MV-4-11 (cell line): ENCODE data around the gene GPALPP1.
"Not testable (repeated sequence)": the region's sequence is repeated elsewhere in the genome, so short reads cannot be mapped to it uniquely, and the experiment has no call there.

ENCODE experiments used
- DNase-seq: peaks from one replicate; lab custom pipeline; 2025; lab: John Stamatoyannopoulos, UW

GPALPP1 gene, protein sequence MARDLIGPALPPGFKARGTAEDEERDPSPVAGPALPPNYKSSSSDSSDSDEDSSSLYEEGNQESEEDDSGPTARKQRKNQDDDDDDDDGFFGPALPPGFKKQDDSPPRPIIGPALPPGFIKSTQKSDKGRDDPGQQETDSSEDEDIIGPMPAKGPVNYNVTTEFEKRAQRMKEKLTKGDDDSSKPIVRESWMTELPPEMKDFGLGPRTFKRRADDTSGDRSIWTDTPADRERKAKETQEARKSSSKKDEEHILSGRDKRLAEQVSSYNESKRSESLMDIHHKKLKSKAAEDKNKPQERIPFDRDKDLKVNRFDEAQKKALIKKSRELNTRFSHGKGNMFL

DNA sequence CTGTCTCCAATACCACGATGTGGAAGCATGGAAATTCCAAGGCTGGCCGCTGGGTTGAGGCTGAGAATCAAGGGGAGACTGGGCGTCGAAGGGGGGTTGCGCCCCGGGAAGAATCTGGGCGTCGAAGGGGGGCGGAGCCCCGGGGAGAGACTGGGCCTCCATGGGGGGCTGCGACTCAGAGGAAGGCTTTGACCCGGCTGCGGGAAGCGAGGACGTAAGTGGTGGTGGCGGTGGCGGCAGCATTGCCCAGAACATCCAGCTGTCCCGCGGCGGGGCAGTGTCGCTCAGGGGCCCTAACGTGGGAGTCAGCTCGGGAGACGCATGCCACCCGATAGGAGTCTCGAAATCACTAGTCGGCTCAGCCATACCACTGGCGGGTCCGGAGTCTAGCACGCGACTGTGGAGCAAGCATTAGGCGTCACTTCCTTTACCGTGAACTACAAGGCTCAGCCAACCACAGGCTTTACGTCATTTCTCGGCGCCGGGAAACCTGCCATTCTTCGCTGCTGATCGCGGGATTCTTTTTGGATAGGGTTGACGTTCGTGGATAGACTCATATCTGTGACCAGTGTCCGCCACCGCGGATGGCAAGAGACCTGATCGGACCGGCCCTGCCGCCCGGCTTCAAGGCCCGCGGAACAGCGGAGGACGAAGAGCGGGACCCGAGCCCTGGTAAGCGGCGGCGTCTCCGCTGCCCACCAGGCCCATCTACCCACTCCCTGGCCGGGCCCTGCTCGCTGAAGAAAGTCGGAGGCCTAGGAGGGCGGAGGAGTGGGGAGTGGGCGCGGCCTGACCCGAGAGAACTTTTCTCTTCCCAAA is at the start of gene GPALPP1, which contains the start of gene NUFIP1:
GPALPP1 (plus strand) TSS at position 468 of the 819 bp plus-strand sequence; CDS start at position 585, 117 bp downstream.
NUFIP1 (minus strand) TSS at position 401 of the 819 bp plus-strand sequence; CDS start at position 366, 35 bp downstream.
- peak; percentile 86 for DNase-seq

DNA sequence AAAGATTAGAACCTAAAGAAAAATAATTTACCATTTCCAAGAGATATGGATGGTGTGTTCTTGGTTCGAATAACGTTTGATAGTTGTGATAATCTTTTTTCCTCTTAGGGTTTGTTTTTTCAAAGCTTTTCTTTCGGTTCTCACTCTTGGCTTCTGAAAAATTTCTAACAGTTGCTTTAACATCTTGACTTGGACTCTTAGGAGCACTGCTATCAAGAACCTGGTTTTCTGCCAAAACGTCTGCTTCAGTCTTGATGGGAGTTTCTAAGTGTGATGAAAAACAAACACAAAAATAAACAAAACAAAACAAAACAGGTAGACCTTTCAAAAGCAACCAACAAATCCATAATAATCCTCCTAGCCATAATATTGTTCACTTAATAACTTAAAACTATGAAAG is 45.9 kb upstream of the GPALPP1 start:
- DNase-seq: not testable (repeated sequence)

DNA sequence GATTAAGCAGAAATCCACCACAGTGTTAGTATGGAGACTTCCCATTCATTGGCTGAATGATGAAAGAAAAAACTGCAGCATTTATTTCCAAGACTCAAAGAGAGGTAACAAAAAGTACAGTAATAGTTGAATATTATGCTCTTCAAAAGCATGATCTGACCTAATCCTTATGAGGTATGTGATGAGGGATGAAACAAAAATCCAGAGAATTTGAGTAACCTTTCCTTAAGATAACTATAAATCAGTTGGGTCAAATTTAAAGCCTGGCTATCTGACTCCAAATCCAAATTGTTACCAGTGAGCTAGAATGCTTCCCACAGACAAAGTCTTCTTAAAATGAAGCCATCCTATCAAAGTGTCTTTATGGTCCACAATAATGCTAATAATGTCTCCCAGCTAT is 38.2 kb upstream of the GPALPP1 start:
- no peak for DNase-seq

DNA sequence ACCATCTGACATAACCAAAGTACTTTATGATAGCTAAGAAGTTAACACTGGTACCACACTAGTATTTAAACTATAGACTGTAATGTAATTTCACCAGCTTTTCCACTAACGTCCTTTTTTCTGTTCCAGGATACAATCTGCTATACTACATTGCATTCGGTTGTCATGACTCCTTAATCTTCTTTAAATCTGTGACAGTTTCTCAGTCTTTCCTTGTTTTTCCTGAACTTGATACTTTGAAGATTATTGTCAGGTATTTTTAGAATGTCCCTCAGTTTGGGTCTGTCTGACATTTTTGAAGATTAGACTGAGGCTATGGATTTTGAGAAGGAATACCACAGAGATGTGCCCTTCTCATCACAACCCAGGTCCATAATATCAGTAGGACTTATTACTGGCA is 36.7 kb upstream of the GPALPP1 start:
- DNase-seq: no peak

DNA sequence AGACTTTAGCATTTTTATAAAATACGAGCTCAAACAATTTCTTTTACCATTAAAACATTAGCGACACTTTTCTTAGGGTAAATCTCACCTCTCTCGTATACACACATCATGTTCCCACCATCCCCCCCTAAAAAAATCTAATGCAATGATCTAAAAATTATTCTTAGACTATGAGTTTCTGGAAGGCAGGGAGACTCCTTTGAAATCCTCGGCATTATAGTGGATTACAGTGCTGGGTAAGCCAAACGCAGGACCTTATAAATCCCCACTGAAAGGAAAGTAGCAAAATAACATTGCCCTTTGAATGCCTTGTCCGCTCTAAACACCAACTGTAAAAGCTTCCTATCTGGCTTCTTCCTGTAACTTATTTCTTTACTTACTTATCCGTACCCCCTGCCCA is 35.1 kb upstream of the GPALPP1 start:
- DNase-seq: no peak

DNA sequence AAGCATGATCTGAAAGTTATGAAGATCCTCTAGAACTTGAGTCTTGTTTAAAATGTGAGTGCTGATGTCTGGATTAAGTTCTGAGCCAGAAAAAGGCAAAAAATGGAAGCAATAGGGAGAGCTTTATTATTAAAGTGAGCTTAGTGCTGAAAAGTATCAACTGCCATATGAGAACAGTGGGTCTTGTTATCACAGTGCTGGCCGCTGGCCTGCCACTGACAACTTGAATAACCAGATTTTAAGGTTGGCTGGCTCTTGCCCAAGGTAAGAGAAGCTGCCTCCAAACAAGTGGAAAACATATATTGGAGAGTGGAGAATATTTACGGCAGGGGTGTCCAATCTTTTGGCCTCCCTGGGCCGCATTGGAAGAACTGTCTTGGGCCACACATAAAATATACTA is 33.9 kb upstream of the GPALPP1 start:
- no peak for DNase-seq

- no peak for DNase-seq
These were observed 27.3 kb upstream of the GPALPP1 start for GRCh38 chr13:44961997-44962396.

DNA sequence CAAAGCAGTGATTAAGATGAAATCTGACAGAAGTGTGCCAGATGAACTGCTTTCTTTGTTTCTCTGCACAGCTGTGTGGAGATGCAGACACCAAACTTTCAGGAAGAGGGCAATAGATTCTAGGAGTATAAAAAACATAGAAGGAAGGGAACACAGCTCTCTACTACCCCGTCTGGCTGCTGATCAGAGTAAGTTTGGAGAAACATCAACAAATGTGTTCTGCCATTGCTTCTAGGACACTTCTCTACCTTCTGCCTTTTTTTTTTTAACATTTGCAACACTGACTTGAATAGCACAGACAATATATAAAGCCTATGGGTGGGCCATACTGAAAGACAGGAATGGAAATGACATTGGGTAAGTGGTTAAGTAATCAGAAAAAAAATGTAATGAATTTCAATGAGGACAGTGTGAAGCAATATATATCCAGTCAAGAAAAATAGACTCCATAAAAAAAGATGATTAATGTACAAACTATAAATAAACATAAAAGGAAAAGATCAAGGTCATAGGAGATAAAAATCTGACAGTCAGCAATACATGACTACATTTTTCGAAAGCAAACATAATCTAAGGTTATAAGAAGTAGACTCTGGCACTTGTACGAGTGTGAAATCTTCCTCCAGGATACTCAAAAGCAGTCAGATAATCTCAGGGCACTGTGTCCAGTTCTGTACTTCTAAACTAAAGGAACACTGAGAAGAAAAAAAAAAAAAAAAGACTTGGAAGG is 21.5 kb upstream of the GPALPP1 start:
- no peak for DNase-seq

- DNase-seq: no peak
These were observed 20.9 kb upstream of the GPALPP1 start for GRCh38 chr13:44968434-44968815.

- peak; percentile 12 for DNase-seq
These were observed 19.5 kb upstream of the GPALPP1 start for GRCh38 chr13:44969551-44970484.

DNA sequence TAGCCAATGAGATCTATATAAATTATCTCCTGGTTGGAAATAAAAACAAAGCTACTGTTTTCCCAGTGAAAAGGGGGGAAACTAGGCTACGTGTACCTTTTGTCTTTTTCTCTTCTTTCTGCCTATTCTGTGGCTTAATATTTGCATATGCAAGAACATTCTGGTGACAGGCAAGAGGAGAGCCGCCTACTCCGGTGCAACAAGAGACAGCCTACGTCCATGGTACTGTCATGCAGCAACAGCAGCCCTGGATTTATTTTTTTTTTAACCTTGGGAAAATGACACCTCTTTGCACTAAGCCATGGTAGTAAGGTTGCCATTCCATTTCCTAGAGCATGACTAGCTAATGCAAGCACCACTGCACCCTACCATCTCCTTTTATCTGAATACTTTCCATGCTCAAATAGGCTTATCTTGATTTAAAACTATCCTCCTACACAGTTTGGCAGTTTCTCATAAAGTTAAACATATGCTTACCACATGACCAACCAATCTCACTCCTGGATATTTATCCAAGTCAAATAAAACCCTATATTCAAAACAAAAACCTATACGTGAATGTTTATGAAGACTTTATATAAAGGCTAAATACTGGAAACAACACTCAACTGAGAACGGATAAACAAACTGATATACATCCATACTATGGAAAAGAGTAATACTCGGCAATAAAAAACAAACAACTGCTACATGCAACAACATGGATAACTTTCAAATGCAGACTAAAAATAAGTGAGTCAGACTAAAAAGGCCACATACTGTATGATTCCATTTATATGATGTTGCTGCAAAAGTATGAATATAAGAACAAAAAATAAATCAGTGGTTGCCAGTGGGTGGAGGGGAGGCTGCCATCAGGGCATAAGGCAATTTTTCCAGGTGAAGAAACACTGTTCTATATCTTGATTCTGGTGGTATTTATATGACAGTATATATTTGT is 17.4 kb upstream of the GPALPP1 start:
- no peak for DNase-seq

GRCh38 chr13:44972956-44973581 is 16.3 kb upstream of the GPALPP1 start:
- peak; percentile 5 for DNase-seq

- DNase-seq: peak; percentile 72
These were observed 15.1 kb upstream of the GPALPP1 start for GRCh38 chr13:44974056-44974793.

GRCh38 chr13:44976196-44976595 is 13.1 kb upstream of the GPALPP1 start:
- no peak for DNase-seq

DNA sequence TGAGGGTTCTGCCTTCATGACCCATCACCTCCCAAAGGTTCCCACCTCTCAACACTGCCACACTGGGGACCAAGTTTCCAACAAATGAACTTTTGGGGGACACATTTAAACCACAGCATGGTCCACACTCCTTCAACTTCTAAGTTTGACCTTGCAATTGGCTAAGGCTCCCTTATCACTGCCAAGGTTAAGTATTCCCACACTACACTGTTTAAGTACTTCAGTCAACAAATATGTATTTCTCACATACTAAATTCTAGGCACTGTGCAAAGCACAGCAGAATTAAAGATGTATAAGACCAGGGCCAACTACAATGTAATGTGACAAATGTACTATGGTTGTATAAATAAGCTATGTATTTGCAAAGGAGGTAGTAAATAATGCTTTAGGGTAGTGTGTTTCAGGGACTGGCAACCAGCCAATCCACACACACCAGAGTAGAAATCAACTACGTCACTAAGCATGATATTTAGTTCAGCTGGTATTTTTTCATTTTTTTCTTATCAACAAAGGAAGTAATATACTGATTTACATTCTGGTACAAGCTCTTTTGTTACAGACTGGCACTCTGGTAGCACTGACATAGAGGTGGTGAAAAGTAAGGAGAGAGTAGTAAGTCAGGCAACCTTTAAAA is 12.3 kb upstream of the GPALPP1 start:
- no peak for DNase-seq

GRCh38 chr13:44978328-44978727 is 11.0 kb upstream of the GPALPP1 start:
- no peak for DNase-seq

- no peak for DNase-seq
These were observed 603 bp downstream of the GPALPP1 start for GRCh38 chr13:44989941-44990340.

DNA sequence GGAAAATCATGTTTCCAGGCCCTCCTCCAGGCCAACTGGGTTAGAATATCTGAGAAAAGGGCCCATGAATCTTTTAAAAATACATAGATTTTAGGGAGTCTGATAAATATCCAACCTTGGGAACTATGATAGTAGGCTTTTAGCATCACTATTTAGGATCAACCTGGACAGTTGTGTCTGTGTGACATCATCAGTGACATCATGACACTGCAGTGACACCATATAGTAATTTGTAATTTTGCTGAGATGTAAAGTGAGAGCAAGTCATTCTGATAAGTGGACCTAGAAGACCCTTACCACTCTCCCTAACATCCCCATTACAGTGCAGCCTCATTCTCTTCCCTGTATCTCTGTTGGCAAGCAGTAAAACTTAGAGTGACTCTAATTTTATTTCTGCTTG is 14.1 kb downstream of the GPALPP1 start:
- no peak for DNase-seq

DNA sequence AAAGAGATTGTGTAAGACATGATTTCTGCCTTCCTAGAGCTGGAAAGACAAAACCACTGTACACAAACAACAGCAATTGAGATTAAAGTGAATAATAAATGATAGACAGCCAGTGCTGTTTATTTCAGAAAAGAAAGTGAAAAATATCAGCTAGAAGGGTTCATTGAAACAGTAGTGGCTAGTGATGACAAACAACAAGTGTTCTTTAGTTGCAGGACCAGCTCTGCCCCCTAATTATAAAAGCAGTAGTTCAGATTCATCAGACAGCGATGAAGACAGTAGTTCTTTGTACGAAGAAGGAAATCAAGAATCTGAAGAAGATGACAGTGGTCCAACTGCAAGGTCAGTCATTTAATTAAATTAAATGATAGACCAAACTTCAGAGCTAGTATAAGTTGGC is 14.8 kb downstream of the GPALPP1 start:
- no peak for DNase-seq
